Fibroblast of lung (primary cell): Measurements from ENCODE around the gene RNF180.

Experiments
- CTCF ChIP-seq, 2 donors: IDR thresholded peaks in 1 of 2; conservative IDR thresholded peaks in 1 of 2; 1 replicate in 1 of 2; 2 replicates in 1 of 2; pipeline ENCODE4 v1.5.1; 2011 to 2012; ENCODE audit warnings: low read length in 2 of 2, control low read depth in 1 of 2, inconsistent platforms in 1 of 2, low read depth in 1 of 2, mild to moderate bottlenecking in 1 of 2
- EZH2 ChIP-seq: IDR thresholded peaks from 2 replicates; pipeline ENCODE4 v1.5.1; 2012; ENCODE audit warnings: low read length, control low read depth, mild to moderate bottlenecking; ENCODE audit errors: missing control alignments

DNA sequence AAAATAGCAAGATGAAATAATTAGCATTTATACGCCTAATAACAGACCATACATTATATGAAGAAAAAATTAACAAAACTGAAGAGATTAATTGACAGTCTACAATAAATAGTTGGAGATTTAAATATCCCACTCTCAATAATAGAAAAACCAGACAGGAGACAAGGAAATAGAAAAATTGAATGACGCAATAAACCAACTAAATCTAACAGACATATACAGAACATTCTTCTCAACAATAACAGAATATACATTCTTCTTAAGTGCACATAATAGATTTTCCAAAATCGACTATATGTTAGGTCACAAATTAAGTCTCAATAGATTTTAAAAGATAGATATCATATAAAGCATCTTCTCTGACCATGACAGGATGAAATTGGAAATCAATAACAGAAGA is 25.6 kb upstream of the RNF180 start:
- TF ChIP-seq CTCF (conservative IDR thresholded peaks at IDR 0.05 in 1 of 2, IDR thresholded peaks at IDR 0.05 in 1 of 2; ENCODE audit: low read depth in 1 of 2, low read length in 2 of 2) (no peak), EZH2 (no peak)
